SKM-1 (cell line): ENCODE data around the gene GOLM1.
"Not testable (repeated sequence)": the region's sequence is repeated elsewhere in the genome, so short reads cannot be mapped to it uniquely, and the experiment has no call there.

Source experiments
- DNase-seq: peaks from one replicate; lab custom pipeline; 2025; ENCODE audit not compliant: unreplicated experiment; lab: John Stamatoyannopoulos, UW

The GOLM1 gene

GRCh38 chr9:86098824-86099700, at the start of gene GOLM1:
Gene GOLM1, minus strand, starts transcription at chr9:86099558. Its CDS starts 20,238 bp downstream, at chr9:86079320.
- DNase-seq, result peak; percentile 16

- DNase-seq, result not testable (repeated sequence)
Measured at GRCh38 chr9:86146671-86147070, 47.3 kb upstream of the GOLM1 start.

GRCh38 chr9:86145960-86146359, 46.6 kb upstream of the GOLM1 start:
- not testable (repeated sequence) for DNase-seq

- no peak for DNase-seq
Measured at GRCh38 chr9:86142973-86143372, 43.6 kb upstream of the GOLM1 start.

- no peak for DNase-seq
Measured at GRCh38 chr9:86141843-86142242, 42.5 kb upstream of the GOLM1 start.

- no peak for DNase-seq
Measured at GRCh38 chr9:86135371-86135770, 36.0 kb upstream of the GOLM1 start.

GRCh38 chr9:86134361-86134760, 35.0 kb upstream of the GOLM1 start:
- DNase-seq, result no peak

- DNase-seq, result no peak
Measured at GRCh38 chr9:86128235-86128822, 29.0 kb upstream of the GOLM1 start.

GRCh38 chr9:86126998-86127972, 27.9 kb upstream of the GOLM1 start:
- DNase-seq, result no peak

- DNase-seq, result no peak
Measured at GRCh38 chr9:86122311-86122710, 23.0 kb upstream of the GOLM1 start.

- no peak for DNase-seq
Measured at GRCh38 chr9:86119457-86119856, 20.1 kb upstream of the GOLM1 start.

- no peak for DNase-seq
Measured at GRCh38 chr9:86116425-86116824, 17.1 kb upstream of the GOLM1 start.

- DNase-seq, result no peak
Measured at GRCh38 chr9:86115886-86116285, 16.5 kb upstream of the GOLM1 start.

GRCh38 chr9:86112057-86112456, 12.7 kb upstream of the GOLM1 start:
- DNase-seq, result no peak

- DNase-seq, result no peak
Measured at GRCh38 chr9:86102626-86103025, 3.3 kb upstream of the GOLM1 start.

GRCh38 chr9:86099701-86100364, 475 bp upstream of the GOLM1 start:
- DNase-seq, result peak; percentile 3

- DNase-seq, result no peak
Measured at GRCh38 chr9:86097510-86098224, 1.7 kb downstream of the GOLM1 start.

- no peak for DNase-seq
Measured at GRCh38 chr9:86096386-86096785, 3.0 kb downstream of the GOLM1 start.

GRCh38 chr9:86093788-86094555, 5.4 kb downstream of the GOLM1 start:
- DNase-seq, result peak; percentile 8
